Measurements from ENCODE around the gene DUSP9.

- TF ChIP-seq CTCF (IDR thresholded peaks at IDR 0.05; ENCODE audit: poor library complexity) (no peak), EZH2 (IDR thresholded peaks at IDR 0.05; ENCODE audit: borderline replicate concordance) (no peak), EZH2phosphoT487 (IDR thresholded peaks at IDR 0.05; ENCODE audit: low read depth, severe bottlenecking, unreplicated experiment) (no peak)
These were observed 9.0 kb upstream of the DUSP9 start for GRCh38 chrX:153638041-153638371.
